ENCODE measurements around the gene C19orf53. TPM values are rescaled to one million over a fixed set of nuclear protein-coding genes. Genes with fewer than 3 reads are reported as not detected.
"Not testable (repeated sequence)": the region's sequence is repeated elsewhere in the genome, so short reads cannot be mapped to it uniquely, and the experiment has no call there.

C19orf53 gene
- 93.5 and 107 TPM in 2 replicates for total RNA-seq

DNA sequence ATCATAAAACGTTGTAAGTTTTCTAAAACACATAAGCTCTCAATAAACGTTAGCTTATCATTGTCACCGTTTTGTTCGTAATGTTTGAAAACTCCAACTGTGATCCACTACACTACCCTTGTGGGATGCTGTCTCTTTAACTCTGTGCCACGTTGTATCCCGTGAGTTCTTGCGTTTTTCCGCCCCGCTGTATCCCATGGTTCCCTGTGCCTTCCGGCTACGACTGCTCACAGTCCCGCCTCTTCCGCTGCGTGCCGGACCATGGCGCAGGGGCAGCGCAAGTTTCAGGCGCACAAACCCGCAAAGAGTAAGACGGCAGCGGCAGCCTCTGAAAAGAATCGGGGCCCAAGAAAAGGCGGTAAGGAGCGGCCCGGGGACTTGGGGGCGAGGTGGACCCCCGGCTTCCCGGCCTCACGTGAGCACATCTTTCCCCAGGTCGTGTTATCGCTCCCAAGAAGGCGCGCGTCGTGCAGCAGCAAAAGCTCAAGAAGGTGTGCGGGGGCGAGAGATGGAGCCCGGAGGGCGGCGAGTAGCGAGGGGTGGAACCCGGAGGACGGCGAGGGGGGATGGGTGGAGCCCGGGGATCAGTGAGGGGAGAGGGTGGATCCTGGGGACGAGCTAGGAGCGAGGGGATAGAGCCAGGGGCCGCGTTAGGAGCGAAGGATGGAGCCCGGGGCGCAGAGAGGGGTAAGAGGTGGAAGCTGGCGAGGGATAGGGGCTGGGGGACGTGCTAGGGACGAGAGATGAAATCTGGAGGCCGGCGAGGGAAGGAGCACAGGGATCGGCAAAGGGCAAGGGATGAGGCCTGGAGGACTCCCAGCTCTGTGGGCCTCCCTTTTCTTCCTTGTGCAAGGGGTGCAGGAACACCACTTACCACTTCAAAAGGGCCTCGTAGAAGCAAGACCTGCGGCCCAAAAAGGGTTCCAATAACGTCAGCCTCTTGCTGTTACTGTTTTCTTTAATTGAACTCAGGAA, at the start of gene C19orf53:
Gene C19orf53 (plus strand): TSS at position 240 of the 975 bp plus-strand sequence. CDS start 22 bp downstream, at position 262.
- intact Hi-C loops (cut with micrococcal nuclease): loop anchor here (1.0 kb wide), 8 partner anchors 10 to 307 kb away; partner anchors contain the start of genes DCAF15, MRI1 and ZSWIM4

DNA sequence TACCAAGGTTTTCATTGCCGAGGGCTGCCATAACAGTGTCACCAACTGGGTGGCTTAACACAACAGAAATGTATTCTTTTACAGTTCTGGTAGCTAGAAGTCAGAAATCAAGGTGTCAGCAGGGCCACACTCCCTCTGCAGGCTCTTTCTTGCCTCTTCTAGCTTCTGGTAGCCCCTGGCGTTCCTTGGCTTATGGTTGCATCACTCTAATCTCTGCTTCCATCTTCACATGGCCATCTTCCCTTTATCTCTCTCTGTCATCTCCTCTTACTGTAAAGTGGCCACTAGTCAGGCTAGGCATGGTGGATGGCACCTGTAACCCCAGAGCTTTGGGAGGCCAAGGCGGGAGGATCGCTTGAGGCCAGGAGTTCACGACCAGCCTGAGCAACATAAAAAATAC, 47.9 kb upstream of the C19orf53 start:
- intact Hi-C loops (cut with micrococcal nuclease): no loop called here

GRCh38 chr19:13727798-13728197, 46.5 kb upstream of the C19orf53 start:
- intact Hi-C loops (cut with micrococcal nuclease): no loop called here

- intact Hi-C loops (cut with micrococcal nuclease): loop anchor here (5.0 kb wide), 4 partner anchors 107 to 957 kb away; partner anchors contain the start of genes IER2 and STX10
Measured at GRCh38 chr19:13729859-13730258, 44.4 kb upstream of the C19orf53 start.

DNA sequence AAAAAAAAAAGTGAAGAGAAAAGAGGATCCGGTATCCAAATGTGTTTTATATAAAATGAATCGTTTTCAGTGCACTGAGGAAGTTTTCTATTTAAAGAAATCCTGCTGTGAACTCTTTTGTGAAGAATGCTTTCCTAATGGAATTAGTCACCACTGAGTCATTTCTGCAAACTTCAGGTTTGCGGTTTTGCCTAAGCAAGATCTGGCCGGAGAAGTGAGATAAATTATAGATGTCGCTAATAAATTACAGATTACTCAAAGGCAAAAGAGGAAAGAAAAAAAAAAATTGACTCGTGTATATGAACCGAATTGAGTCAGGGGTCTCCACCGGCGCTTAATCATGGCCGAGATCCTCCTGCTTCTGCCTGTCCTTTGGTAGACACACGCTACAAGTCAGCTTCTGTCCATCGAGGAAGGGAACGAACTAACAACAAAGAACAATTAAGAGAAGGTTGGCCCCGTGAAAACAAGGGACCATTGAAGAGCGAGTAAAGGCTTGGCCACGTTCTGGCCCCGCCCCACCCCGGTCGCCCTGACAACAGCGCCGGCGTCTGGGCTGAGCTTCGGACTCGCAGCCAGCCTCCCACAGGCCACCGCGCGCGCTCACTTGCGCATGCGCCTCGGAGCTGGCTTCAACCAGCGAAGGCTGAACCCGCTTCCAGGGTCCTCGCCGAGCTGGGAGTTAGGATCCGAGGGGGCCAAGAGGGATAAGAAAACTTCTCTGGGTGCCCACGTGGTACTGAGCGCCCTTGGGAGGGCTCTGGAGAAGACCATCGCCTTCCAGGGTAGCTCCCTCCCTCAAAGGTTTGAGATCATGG, 42.9 kb upstream of the C19orf53 start:
- intact Hi-C loops (cut with micrococcal nuclease): loop anchor here (1.0 to 5.0 kb wide), 11 partner anchors 16 to 956 kb away; partner anchors contain the start of genes ASF1B, C19orf53, IER2 and MRI1

GRCh38 chr19:13732337-13732736, 41.9 kb upstream of the C19orf53 start:
- intact Hi-C loops (cut with micrococcal nuclease): loop anchor here (5.0 kb wide), 4 partner anchors 105 to 955 kb away; partner anchors contain the start of genes IER2 and STX10

- intact Hi-C loops (cut with micrococcal nuclease): loop anchor here (5.0 kb wide), 4 partner anchors 103 to 953 kb away; partner anchors contain the start of genes IER2 and STX10
Measured at GRCh38 chr19:13734751-13735150, 39.5 kb upstream of the C19orf53 start.

GRCh38 chr19:13738073-13738472, 36.2 kb upstream of the C19orf53 start:
- intact Hi-C loops (cut with micrococcal nuclease): no loop called here

- intact Hi-C loops (cut with micrococcal nuclease): loop anchor here (10.0 kb wide), 1 partner anchor 807 kb away; the partner anchor contains the start of genes CALR and FARSA
Measured at GRCh38 chr19:13741893-13742292, 32.4 kb upstream of the C19orf53 start.

- intact Hi-C loops (cut with micrococcal nuclease): loop anchor here (10.0 kb wide), 1 partner anchor 808 kb away; the partner anchor contains the start of genes CALR and FARSA
Measured at GRCh38 chr19:13742756-13743155, 31.5 kb upstream of the C19orf53 start.

DNA sequence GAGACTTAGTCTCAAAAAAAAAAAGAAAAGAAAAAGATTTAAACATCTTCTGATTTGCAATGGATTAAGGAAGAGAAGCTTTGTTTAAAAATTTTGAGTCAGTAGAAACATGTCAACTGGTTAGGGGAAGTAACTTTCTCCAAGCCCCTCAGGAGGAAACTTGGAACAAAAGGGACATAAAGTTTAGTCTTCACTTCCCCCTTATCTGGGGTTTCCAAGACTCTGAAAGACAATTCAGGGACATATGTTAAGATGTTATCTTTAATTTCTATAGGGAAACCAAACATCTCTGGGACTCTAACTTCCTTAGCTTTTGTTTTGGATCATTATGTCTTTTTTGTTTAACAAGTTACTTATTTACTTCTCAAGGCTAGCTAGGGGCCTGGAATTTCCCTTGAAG, 30.1 kb upstream of the C19orf53 start:
- intact Hi-C loops (cut with micrococcal nuclease): loop anchor here (10.0 kb wide), 1 partner anchor 809 kb away; the partner anchor contains the start of genes CALR and FARSA

- intact Hi-C loops (cut with micrococcal nuclease): loop anchor here (1.0 to 10.0 kb wide), 8 partner anchors 16 to 812 kb away; partner anchors contain the start of genes C19orf53, CALR, DCAF15 and FARSA
Measured at GRCh38 chr19:13747098-13747453, 27.2 kb upstream of the C19orf53 start.

DNA sequence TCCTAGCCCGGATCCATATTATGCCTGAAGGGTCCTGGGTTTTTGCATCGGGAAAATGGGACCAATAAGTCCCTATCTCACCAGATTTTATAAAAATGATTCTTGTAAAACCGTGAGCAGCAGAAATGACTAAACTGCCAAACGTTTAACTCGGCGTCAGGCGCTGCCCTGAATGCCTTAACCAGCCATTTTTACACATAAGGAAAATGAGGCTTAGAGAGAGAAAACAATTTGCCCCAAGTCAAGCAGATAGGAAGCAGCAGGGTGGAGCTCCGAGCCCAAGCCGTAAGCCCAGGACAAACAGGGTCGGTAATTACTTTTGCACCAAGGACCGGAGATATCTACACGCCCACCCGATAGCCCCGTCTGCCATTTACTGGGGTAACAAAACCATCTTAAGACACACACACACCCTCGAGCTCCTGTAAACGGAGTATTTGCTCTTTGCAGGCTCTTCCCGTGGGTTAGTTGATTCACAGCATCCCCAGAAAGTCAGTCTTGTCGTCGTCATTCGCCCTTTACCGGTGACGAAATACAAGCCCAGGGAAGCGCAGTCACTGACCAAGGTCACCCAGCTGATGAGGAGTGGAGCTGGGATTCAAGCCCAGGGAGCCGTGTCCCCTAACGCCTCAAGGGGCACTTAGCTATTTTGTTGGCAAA, 26.0 kb upstream of the C19orf53 start:
- intact Hi-C loops (cut with micrococcal nuclease): loop anchor here (1.0 to 10.0 kb wide), 4 partner anchors 16 to 813 kb away; partner anchors contain the start of genes CALR, FARSA, IER2 and MRI1

- intact Hi-C loops (cut with micrococcal nuclease): no loop called here
Measured at GRCh38 chr19:13751436-13751835, 22.8 kb upstream of the C19orf53 start.

DNA sequence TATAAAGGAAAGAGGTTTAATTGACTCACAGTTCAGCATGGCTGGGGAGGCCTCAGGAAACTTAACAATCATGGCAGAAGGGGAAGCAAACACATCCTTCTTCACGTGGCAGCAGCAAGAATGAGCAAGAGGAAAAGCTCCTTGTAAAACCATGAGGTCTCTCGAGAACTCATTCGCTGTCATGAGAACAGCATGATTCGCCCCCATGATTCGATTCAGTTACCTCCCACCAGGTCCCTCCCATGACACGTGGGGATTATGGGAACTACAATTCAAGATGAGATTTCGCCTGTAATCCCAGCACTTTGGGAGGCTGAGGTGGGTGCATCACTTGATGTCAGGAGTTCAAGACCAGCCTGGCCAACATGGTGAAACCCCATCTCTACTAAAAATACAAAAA, 20.6 kb upstream of the C19orf53 start:
- intact Hi-C loops (cut with micrococcal nuclease): not testable (repeated sequence)

GRCh38 chr19:13756210-13756609, 18.0 kb upstream of the C19orf53 start:
- intact Hi-C loops (cut with micrococcal nuclease): no loop called here

GRCh38 chr19:13757805-13758772, 16.2 kb upstream of the C19orf53 start:
- intact Hi-C loops (cut with micrococcal nuclease): no loop called here

DNA sequence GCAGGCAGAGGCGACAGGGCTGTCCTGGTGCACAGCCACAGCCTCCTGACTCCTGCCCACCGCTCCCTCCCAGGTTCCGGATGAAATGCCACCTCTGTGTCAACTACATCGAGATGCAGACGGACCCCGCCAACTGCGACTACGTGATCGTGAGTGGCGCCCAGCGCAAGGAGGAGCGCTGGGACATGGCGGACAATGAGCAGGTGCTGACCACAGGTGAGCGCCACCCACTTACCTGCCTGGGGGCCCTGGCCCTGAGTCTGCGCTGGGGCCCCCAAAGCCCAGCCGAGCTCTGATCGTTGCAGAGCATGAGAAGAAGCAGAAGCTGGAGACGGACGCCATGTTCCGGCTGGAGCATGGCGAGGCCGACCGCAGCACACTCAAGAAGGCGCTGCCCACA, 15.5 kb upstream of the C19orf53 start:
- intact Hi-C loops (cut with micrococcal nuclease): no loop called here

- intact Hi-C loops (cut with micrococcal nuclease): no loop called here
Measured at GRCh38 chr19:13761423-13761822, 12.8 kb upstream of the C19orf53 start.

Measured in T-helper 1 cell treated with Interleukin-12 subunit alpha and Interleukin-12 subunit beta and Interleukin-4 antibody, amounts not matched to agents 30 ng/mL and 1 ng/mL, for 36 hours (primary cell).